ENCODE data around the gene EN1. TPM values are rescaled to one million over a fixed set of nuclear protein-coding genes. Genes with fewer than 3 reads are reported as not detected.

EN1 gene
- total RNA-seq, 4 donors from 2014 or later: 0.13 to 0.23 TPM; not detected in 2

GRCh38 chr2:118882693-118883336 is 35.4 kb upstream of the EN1 start:
- Histone ChIP-seq H3K4me1 (no peaks in the 10 kb centered on the region), H3K27me3 (peaks cover 52% of the 10 kb centered on the region), H3K36me3 (no peaks in the 10 kb centered on the region), H3K9me3 (no peaks in the 10 kb centered on the region), H3K27ac (no peak overlapping the region), H3K4me3 (no peak overlapping the region)
- TF ChIP-seq CTCF (IDR thresholded peaks at IDR 0.05): peak in 3 of 4 experiments; percentile 37 to 87 (median 50)
- no peak for TF ChIP-seq EP300 (IDR thresholded peaks at IDR 0.05)
- 9 to 39% methylated on average over 6 to 11 of the region's 17 CpGs for WGBS, 2 donors (ENCODE audit: low coverage in 1 of 2)
- peak; percentile 62 for ATAC-seq

- peak; percentile 57 for ATAC-seq
- Histone ChIP-seq H3K36me3 (no peaks in the 10 kb centered on the region), H3K4me1 (no peaks in the 10 kb centered on the region), H3K27ac (no peak overlapping the region), H3K27me3 (peaks cover 64% of the 10 kb centered on the region), H3K9me3 (no peaks in the 10 kb centered on the region), H3K4me3 (no peak overlapping the region)
- whole genome bisulfite sequencing, 2 donors (ENCODE audit: low coverage in 1 of 2): 25 to 50% methylated on average over 2 to 4 of the region's 10 CpGs
- no peak for TF ChIP-seq POLR2A (IDR thresholded peaks at IDR 0.05)
- no peak for TF ChIP-seq EP300 (IDR thresholded peaks at IDR 0.05)
- TF ChIP-seq POLR2AphosphoS5 (IDR thresholded peaks at IDR 0.05): no peak
- TF ChIP-seq CTCF (IDR thresholded peaks at IDR 0.05): peak; percentile 28 to 77 (median 44)
These were observed 34.2 kb upstream of the EN1 start for GRCh38 chr2:118881490-118882129.

DNA sequence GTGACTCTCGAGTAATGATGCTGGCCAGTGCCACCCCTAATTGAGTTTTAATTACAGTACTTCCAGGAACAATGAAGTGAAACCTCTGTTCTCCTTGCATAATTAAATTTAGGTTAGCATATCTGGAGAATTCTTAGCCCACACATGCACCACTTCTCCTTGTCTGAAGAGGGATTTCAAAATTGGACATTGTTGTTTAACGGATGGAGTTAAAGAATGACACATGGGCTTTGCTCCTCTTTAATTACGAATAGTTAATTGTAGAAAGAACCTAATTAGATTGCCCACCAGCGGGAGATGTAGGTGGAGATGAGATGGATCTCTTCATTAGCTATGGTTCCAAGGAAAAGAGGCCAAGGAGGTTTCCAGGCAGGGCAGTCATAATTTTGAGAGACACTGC is 33.1 kb upstream of the EN1 start:
- Histone ChIP-seq H3K9me3 (no peaks in the 10 kb centered on the region), H3K36me3 (no peaks in the 10 kb centered on the region), H3K4me1 (no peaks in the 10 kb centered on the region), H3K27me3 (peaks cover 75% of the 10 kb centered on the region), H3K4me3 (no peak overlapping the region), H3K27ac (no peak overlapping the region)
- TF ChIP-seq POLR2AphosphoS5 (IDR thresholded peaks at IDR 0.05) (no peak), EP300 (IDR thresholded peaks at IDR 0.05) (no peak), POLR2A (IDR thresholded peaks at IDR 0.05) (no peak), CTCF (IDR thresholded peaks at IDR 0.05) (no peak)
- WGBS, 2 donors (ENCODE audit: low coverage in 1 of 2): 65 to 66% methylated on average over 3 to 4 of the region's 4 CpGs
- no peak for ATAC-seq

GRCh38 chr2:118878531-118879149 is 31.2 kb upstream of the EN1 start:
- Histone ChIP-seq H3K9me3 (no peaks in the 10 kb centered on the region), H3K4me1 (no peaks in the 10 kb centered on the region), H3K36me3 (no peaks in the 10 kb centered on the region), H3K27me3 (peaks cover 90% of the 10 kb centered on the region), H3K27ac (no peak overlapping the region), H3K4me3 (no peak overlapping the region)
- no peak for ATAC-seq
- TF ChIP-seq EP300 (IDR thresholded peaks at IDR 0.05) (no peak), CTCF (IDR thresholded peaks at IDR 0.05) (no peak), POLR2AphosphoS5 (IDR thresholded peaks at IDR 0.05) (no peak), POLR2A (IDR thresholded peaks at IDR 0.05) (no peak)
- 60% methylated on average over 1 of the region's 2 CpGs; no CpG with 5 or more reads in 1 of the 2 donors for WGBS, 2 donors (ENCODE audit: low coverage in 1 of 2)

Measured in gastroesophageal sphincter (tissue), 4 donors.